Lung (tissue), 12 donors: ENCODE data around the gene AGAP1. TPM values are rescaled to one million over a fixed set of nuclear protein-coding genes. Genes with fewer than 3 reads are reported as not detected.

Source experiments
- ATAC-seq: fragments of 200-7000 bp; cut with Tn5 transposase; one replicate; pipeline ENCODE4 v1.9.1; 2020; ENCODE audit warnings: moderate number of reproducible peaks; ENCODE audit not compliant: insufficient read depth, low FRiP score
- DNase-seq, 3 donors: peaks; one replicate each; pipeline ENCODE4 v3.0.0-alpha.2; 2013 to 2017
- H3K27ac ChIP-seq, 2 donors: one replicate each; pipeline ENCODE4 v1.5.1; 2013; ENCODE audit warnings: mild to moderate bottlenecking in 2 of 2, moderate library complexity in 2 of 2, control low read depth in 1 of 2, inconsistent platforms in 1 of 2, low read depth in 1 of 2, low read length in 1 of 2
- H3K27me3 ChIP-seq, 3 donors: one replicate each; pipeline ENCODE4 v1.5.1; 2013; ENCODE audit warnings: low read length in 2 of 3; ENCODE audit not compliant: control insufficient read depth in 3 of 3, insufficient read depth in 3 of 3
- H3K36me3 ChIP-seq, 4 donors: one replicate each; pipeline ENCODE4 v1.5.1; 2013; ENCODE audit warnings: low read length in 4 of 4, mild to moderate bottlenecking in 1 of 4, moderate library complexity in 1 of 4; ENCODE audit not compliant: control insufficient read depth in 4 of 4, insufficient read depth in 4 of 4
- H3K4me1 ChIP-seq, 5 donors: one replicate each; pipeline ENCODE4 v1.5.1; 2013; ENCODE audit warnings: low read length in 5 of 5, mild to moderate bottlenecking in 2 of 5, moderate library complexity in 1 of 5; ENCODE audit not compliant: control insufficient read depth in 5 of 5, insufficient read depth in 5 of 5
- H3K4me3 ChIP-seq: one replicate; pipeline ENCODE4 v1.5.1; 2013; ENCODE audit warnings: mild to moderate bottlenecking, control low read depth, moderate library complexity
- H3K9ac ChIP-seq, 2 donors: one replicate each; pipeline ENCODE4 v1.5.1; 2013; ENCODE audit warnings: low read length in 2 of 2, control low read depth in 1 of 2; ENCODE audit not compliant: insufficient read depth in 1 of 2
- H3K9me3 ChIP-seq, 4 donors: one replicate each; pipeline ENCODE4 v1.5.1; 2013; ENCODE audit warnings: low read length in 3 of 4, mild to moderate bottlenecking in 1 of 4, moderate library complexity in 1 of 4; ENCODE audit not compliant: control insufficient read depth in 4 of 4, insufficient read depth in 3 of 4
- WGBS, 2 donors: extraction: QIAGEN DNeasy Blood & Tissue Kit; methylation state at CpG; one replicate each; pipeline ENCODE4 v1.1.7; 2013; 5-methylcytosine and 5-hydroxymethylcytosine counted together
- polyA plus RNA-seq, 2 donors: library from polyadenylated mRNA; stranded (reverse); fragments of 200-250 nt; gene quantifications; one replicate each; pipeline ENCODE4 v1.2.1, GENCODE V29; 2013
- total RNA-seq, 2 donors: library from RNA; depleted of rRNA in 1 of 2; stranded (reverse); fragments of >200 nt in 1 of 2; gene quantifications; one replicate each; pipeline ENCODE4 v1.2.1, GENCODE V29; 2014 to 2021
- TF ChIP-seq, protein P1 (sequence below): IDR thresholded peaks from 2 replicates; pipeline ENCODE4 v1.5.1; 2012; ENCODE audit warnings: mild to moderate bottlenecking; ENCODE audit errors: control extremely low read depth, extremely low read depth
- donor health status: control.
- donor health status: control.
- donor health status: Bipolar disorder and iron deficiency.
- donor health status: healthy.
- donor health status: DM: yes; HTN: yes; CAD: no.

Gene AGAP1
- total and polyA plus RNA-seq, 4 donors = 6.6 to 39.4 (median 20.2) TPM

DNA sequence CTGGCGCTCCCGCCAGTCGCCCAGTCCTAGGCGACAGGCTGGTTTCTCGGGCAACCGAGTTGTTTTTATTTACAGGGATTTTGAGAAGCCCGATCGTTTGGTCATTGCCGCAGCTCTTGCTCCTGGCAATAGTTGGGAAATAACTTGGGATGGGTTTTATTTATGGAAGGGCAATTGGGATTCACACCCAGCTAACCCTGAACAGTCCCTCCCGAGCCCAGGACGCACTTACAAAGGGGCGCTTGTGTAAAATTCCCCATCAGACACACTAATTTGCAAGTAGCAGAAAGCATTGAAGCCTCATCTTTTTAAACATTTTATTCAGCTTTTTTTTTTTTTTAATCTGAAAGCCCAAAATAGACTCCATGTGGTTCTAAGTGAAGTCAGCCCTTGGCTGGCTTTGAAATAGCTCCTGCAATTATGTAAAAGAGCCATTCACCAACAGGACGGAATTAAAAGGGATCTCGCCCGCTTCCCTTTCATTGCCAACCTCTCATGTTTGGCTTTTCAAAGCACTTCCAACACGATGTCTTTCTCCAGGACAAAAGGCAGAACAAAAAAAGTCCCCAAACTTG is 677.9 kb downstream of the AGAP1 start:
- Histone ChIP-seq H3K27me3 (peaks cover 33 to 81% (median 76%) of the 10 kb centered on the region in 3 donors), H3K9me3 (peaks cover 0 to 2% (median 0%) of the 10 kb centered on the region in 4 donors), H3K36me3 (no peaks in the 10 kb centered on the region), H3K4me1 (peaks cover 0 to 15% (median 5%) of the 10 kb centered on the region in 5 donors), H3K9ac (no peak overlapping the region), H3K4me3 (no peak overlapping the region), H3K27ac (no peak overlapping the region)
- ATAC-seq (no peak), DNase-seq (peak in 1 of 3 donors; percentile 60)
- TF ChIP-seq, protein P1, sequence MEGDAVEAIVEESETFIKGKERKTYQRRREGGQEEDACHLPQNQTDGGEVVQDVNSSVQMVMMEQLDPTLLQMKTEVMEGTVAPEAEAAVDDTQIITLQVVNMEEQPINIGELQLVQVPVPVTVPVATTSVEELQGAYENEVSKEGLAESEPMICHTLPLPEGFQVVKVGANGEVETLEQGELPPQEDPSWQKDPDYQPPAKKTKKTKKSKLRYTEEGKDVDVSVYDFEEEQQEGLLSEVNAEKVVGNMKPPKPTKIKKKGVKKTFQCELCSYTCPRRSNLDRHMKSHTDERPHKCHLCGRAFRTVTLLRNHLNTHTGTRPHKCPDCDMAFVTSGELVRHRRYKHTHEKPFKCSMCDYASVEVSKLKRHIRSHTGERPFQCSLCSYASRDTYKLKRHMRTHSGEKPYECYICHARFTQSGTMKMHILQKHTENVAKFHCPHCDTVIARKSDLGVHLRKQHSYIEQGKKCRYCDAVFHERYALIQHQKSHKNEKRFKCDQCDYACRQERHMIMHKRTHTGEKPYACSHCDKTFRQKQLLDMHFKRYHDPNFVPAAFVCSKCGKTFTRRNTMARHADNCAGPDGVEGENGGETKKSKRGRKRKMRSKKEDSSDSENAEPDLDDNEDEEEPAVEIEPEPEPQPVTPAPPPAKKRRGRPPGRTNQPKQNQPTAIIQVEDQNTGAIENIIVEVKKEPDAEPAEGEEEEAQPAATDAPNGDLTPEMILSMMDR = no peak
- 9 to 11% methylated on average over 16 of the region's 16 CpGs for WGBS, 2 donors

DNA sequence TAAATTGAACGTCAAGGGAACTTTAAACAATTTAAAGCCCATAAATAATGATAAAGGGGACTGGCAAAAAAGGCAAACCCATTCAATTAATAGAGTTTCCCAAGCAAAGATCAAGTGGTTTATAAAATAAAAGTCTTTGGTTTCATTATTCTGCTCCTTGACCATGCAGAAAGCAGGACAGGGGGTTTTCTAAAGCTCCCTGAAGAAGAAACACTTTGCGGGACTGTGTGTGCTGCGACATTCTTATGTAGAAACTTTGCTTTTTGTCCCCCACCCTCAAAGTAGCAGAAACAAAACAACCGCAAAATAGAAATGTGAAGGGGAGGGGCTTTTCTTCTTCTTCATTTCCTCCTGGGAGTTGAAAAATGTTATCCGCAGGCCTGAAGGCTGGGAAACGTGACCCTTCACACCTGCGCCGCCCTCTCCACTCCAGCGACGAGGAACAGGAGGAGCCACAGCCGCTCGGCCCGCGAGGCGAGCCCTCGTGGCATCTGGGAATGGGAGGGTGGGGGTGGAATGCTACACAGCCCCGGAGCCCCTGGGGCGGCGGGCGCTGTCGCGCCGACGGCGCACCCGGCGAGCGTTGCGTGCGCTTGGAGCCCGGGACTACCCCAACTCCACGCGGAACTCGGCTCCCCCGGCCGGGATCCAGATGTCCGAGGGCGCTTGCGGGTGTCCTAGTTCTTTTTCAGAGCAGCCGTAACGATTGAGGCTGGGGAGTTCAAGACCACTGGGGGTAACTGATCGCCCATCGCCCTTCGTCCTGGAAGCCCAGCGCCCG is 678.6 kb downstream of the AGAP1 start:
- WGBS, 2 donors = 4 to 8% methylated on average over 45 to 46 of the region's 46 CpGs

DNA sequence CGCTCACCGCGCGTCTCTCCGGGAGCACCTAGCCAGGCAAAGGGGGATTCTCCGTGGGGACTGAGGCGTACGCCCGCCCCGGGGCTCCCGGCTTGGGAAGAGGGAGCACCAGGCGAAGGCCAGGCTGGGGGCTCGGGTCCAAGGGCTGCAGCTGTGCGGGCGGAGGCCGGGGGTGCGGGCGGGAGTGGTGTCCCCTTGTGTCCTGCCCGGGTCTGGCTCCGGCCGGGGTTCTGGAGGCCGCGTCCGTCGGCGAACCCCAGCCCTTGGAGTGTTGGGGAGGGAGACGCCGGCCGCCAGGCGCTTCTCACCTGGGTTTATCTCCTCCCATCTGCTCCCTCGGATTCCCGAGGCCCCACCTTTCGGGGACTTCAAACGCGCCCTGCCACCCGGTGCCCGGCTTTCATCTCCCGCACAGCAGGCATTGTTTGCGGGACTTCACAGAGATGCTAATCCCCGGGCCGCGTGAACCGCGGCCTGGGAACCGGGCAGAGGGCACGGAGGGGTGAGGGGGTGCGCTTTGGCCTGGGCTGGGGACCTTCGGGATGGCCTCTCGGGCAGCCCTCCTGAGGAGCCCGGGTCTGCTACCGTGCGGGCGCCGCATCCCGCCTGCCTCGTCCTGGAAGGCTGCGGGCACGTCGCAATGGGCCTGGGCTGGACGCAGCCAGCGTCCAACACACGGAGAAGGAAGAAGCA is 679.3 kb downstream of the AGAP1 start:
- H3K36me3 ChIP-seq = no peaks in the 10 kb centered on the region
- WGBS, 2 donors = 2 to 6% methylated on average over 59 to 62 of the region's 62 CpGs
- peaks cover 25 to 91% (median 80%) of the 10 kb centered on the region in 3 donors for H3K27me3 ChIP-seq
- DNase-seq = no peak
- peaks cover 0 to 3% (median 0%) of the 10 kb centered on the region in 4 donors for H3K9me3 ChIP-seq
- no peak overlapping the region for H3K9ac ChIP-seq
- TF ChIP-seq, protein P1 = no peak
- H3K27ac ChIP-seq = no peak overlapping the region
- no peak for ATAC-seq
- peaks cover 0 to 6% (median 0%) of the 10 kb centered on the region in 5 donors for H3K4me1 ChIP-seq
- H3K4me3 ChIP-seq = no peak overlapping the region

More for the DNA sequence above, 678.6 kb downstream of the AGAP1 start:
- H3K4me1 ChIP-seq = peaks cover 0 to 13% (median 0%) of the 10 kb centered on the region in 5 donors
- ATAC-seq (no peak), DNase-seq (no peak)
- H3K36me3 ChIP-seq = no peaks in the 10 kb centered on the region
- H3K4me3 ChIP-seq = no peak overlapping the region
- H3K27ac ChIP-seq = no peak overlapping the region
- TF ChIP-seq, protein P1 = no peak
- H3K27me3 ChIP-seq = peaks cover 33 to 84% (median 77%) of the 10 kb centered on the region in 3 donors
- no peak overlapping the region for H3K9ac ChIP-seq
- H3K9me3 ChIP-seq = peaks cover 0 to 2% (median 0%) of the 10 kb centered on the region in 4 donors
